ENCODE data around the gene FBN2.

- TF ChIP-seq GATA3 (IDR thresholded peaks at IDR 0.05; ENCODE audit: low read depth, low read length): no peak
- TF ChIP-seq GATA2 (IDR thresholded peaks at IDR 0.05; ENCODE audit: low read depth, low read length): no peak
Observed at GRCh38 chr5:128528126-128528525, 9.9 kb downstream of the FBN2 start.

Measured in SH-SY5Y (cell line).